Neural crest cell (in vitro differentiated cells): Measurements from ENCODE around the gene EMSY. TPM values are rescaled to one million over a fixed set of nuclear protein-coding genes. Genes with fewer than 3 reads are reported as not detected.
"Not testable (repeated sequence)": the region's sequence is repeated elsewhere in the genome, so short reads cannot be mapped to it uniquely, and the experiment has no call there.

Experiments
- DNase-seq: peaks from one replicate; pipeline ENCODE4 v3.0.0; 2021; ENCODE audit warnings: low read depth, mixed read lengths, low spot score
- H3K27ac Mint-ChIP-seq: one replicate; pipeline ENCODE4 v1.8.0; 2021; ENCODE audit warnings: mild to moderate bottlenecking, mixed read lengths; ENCODE audit not compliant: unreplicated experiment
- H3K27me3 Mint-ChIP-seq: 2 replicates; pipeline ENCODE4 v1.8.0; 2021; ENCODE audit warnings: low read depth, mild to moderate bottlenecking, mixed read lengths
- H3K36me3 Mint-ChIP-seq: 2 replicates; pipeline ENCODE4 v1.8.0; 2021; ENCODE audit warnings: low read depth, mild to moderate bottlenecking, mixed read lengths
- H3K4me1 Mint-ChIP-seq: 2 replicates; pipeline ENCODE4 v1.8.0; 2021; ENCODE audit warnings: mixed read lengths
- H3K4me3 Mint-ChIP-seq: one replicate; pipeline ENCODE4 v1.8.0; 2021; ENCODE audit warnings: mild to moderate bottlenecking, mixed read lengths
- H3K9me3 Mint-ChIP-seq: 2 replicates; pipeline ENCODE4 v1.8.0; 2021; ENCODE audit warnings: mixed read lengths
- total RNA-seq: library from RNA; stranded (reverse); gene quantifications from 2 replicates; pipeline ENCODE4 v1.2.1, GENCODE V29; 2021
- TF ChIP-seq, protein P1 (sequence below): fragments of 200-600 bp; sonication (generic); conservative IDR thresholded peaks from 2 replicates; pipeline ENCODE4 v1.5.0; 2021; ENCODE audit warnings: antibody characterized with exemption, mild to moderate bottlenecking

Gene EMSY
- total RNA-seq, 1 donor from 2014 or later, result 40.1 TPM

DNA sequence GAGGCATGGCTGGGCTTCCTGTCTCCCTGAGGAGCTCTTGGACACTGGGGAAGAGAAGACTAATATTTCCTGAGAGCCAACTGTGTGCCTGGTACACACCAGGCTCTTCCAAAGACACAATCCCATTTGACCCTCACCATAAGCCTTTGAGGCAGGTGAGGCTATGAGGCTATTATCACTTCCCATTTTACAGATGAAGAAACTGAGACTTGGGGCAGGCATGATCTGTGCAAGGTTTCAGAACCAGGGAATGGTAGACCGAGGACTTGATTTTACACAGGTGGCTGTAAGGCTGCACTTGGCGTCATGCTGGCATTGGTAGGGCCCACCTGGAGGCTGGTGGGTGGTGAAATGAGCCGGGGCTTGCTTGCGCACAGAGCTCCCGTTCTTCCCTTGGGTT lies 134.9 kb downstream of the EMSY start:
- H3K27me3 Mint-ChIP-seq, result no peaks in the 10 kb centered on the region

DNA sequence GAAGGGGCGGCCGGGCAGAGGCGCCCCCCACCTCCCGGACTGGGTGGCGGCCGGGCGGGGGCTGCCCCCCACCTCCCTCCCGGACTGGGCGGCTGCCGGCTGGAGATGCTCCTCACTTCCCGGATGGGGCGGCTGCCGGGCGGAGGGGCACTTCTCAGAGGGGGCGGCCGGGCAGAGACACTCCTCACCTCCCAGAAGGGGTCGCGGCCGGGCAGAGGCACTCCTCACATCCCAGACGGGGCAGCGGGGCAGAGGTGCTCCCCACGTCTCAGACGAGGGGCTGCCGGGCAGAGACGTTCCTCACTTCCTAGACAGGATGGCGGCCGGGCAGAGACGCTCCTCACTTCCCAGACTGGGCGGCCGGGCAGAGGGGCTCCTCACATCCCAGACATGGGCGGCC lies 137.7 kb downstream of the EMSY start:
- H3K9me3 Mint-ChIP-seq, H3K4me3 Mint-ChIP-seq: not testable (repeated sequence)
- peaks cover 14% of the 10 kb centered on the region for H3K4me1 Mint-ChIP-seq

More for the DNA sequence above, 134.9 kb downstream of the EMSY start:
- no peak overlapping the region for H3K4me3 Mint-ChIP-seq
- H3K27ac Mint-ChIP-seq, result no peak overlapping the region
- H3K9me3 Mint-ChIP-seq, result peaks cover 4% of the 10 kb centered on the region
- peaks cover 4% of the 10 kb centered on the region for H3K36me3 Mint-ChIP-seq
- no peak for DNase-seq
- peaks cover 25% of the 10 kb centered on the region for H3K4me1 Mint-ChIP-seq
- TF ChIP-seq, protein P1, sequence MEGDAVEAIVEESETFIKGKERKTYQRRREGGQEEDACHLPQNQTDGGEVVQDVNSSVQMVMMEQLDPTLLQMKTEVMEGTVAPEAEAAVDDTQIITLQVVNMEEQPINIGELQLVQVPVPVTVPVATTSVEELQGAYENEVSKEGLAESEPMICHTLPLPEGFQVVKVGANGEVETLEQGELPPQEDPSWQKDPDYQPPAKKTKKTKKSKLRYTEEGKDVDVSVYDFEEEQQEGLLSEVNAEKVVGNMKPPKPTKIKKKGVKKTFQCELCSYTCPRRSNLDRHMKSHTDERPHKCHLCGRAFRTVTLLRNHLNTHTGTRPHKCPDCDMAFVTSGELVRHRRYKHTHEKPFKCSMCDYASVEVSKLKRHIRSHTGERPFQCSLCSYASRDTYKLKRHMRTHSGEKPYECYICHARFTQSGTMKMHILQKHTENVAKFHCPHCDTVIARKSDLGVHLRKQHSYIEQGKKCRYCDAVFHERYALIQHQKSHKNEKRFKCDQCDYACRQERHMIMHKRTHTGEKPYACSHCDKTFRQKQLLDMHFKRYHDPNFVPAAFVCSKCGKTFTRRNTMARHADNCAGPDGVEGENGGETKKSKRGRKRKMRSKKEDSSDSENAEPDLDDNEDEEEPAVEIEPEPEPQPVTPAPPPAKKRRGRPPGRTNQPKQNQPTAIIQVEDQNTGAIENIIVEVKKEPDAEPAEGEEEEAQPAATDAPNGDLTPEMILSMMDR, result no peak

DNA sequence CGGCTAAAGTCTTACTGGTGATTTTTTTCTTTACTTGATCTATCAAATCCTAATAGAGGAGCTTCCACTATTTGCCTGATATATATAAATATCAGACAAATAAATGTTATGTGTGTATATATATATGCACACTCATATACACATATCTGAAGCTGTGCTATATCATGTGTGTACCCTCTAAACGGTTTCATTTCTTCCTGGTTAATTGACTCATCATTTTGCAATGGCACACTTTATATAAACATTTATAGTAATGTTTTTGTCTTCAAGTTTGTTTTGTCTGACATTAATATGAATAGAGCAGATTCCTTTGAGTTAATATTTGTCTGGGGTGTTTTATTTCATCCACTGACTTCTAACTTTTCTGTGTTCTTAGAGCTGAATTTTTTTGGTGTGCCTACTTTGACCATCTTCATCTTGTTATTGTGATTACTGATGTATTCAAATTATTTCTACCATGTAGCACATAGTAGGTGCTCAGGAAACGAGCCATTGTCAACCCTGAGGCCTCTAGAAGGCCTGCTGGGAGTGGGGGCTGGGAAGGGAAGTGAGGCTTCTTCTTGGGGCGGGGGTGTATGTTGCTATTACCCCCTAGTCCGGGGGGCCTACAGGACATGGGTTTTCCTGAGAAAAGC lies 143.1 kb downstream of the EMSY start:
- TF ChIP-seq, protein P1, result no peak
- no peaks in the 10 kb centered on the region for H3K9me3 Mint-ChIP-seq
- no peaks in the 10 kb centered on the region for H3K36me3 Mint-ChIP-seq
- no peak overlapping the region for H3K27ac Mint-ChIP-seq
- H3K27me3 Mint-ChIP-seq, result no peaks in the 10 kb centered on the region
- no peak for DNase-seq
- no peak overlapping the region for H3K4me3 Mint-ChIP-seq
- peaks cover 20% of the 10 kb centered on the region for H3K4me1 Mint-ChIP-seq

More for the DNA sequence above, 137.7 kb downstream of the EMSY start:
- H3K27ac Mint-ChIP-seq, H3K36me3 Mint-ChIP-seq, DNase-seq, H3K27me3 Mint-ChIP-seq: not testable (repeated sequence)

DNA sequence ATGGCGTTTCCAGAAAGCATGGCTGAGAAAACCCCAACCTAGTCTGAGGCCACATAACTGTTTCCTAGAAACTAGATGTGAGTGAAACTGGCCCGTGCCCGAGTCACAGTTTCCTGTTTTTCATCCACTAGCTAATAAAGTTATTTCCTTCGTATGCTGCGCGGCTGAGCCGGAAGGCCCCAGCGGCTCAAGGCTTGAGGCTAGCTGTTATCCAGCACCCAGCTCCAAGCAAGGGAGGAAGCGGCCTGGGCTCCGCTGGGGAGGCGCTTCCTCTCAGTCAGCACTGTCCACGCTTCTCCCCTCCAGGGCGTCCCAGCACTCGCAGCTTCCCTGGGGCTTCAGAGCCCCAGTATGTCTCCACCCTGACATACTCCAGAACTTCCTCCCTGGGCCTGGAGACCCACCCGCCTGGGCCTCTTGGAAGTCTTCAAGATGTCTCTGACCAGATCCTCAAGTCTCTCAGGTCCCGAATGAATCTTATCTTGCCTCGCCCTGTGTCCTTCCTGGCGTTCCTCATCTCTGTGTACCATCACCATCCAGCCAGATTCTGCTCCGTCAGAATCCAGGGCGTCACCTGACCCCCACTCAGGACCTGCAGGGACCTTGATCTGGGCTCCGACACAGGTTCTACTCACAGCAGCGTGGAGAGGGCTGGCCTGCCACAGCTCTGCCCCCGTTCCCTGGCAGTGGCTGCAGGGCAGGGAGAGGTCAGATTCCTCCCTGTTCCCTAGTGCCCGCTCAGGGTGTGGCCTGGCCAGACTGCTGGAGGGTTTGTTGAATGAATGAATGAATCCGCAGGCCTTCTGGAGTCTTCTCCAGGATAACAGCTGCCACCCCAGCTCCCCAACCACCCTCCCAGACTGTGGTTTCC lies 143.9 kb downstream of the EMSY start:
- Mint-ChIP-seq H3K36me3 (no peaks in the 10 kb centered on the region), H3K27ac (no peak overlapping the region), H3K27me3 (no peaks in the 10 kb centered on the region), H3K4me1 (peaks cover 20% of the 10 kb centered on the region), H3K4me3 (no peak overlapping the region), H3K9me3 (no peaks in the 10 kb centered on the region)
- TF ChIP-seq, protein P1, result no peak
- no peak for DNase-seq

DNA sequence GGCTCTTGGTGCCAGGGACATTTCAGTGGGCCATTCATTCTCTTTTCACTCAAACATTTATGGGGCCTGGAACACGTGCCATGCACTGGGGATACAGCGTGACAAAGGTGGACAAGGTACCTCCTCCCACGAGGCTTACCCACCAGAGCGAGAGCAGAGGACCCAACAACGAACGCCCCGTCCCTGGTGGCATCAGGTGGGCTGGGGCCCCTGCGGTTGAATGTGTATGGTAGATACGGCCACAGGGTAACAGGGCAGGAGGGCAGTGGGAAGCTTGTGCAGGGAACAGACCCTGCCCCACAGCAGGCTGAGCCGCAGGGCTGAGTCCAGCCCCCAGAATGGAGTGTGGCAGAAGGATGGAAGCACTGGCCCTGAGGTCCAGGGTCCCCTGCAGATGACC lies 144.7 kb downstream of the EMSY start:
- Mint-ChIP-seq H3K9me3 (no peaks in the 10 kb centered on the region), H3K27ac (no peak overlapping the region), H3K27me3 (no peaks in the 10 kb centered on the region), H3K4me3 (no peak overlapping the region), H3K4me1 (peaks cover 20% of the 10 kb centered on the region), H3K36me3 (no peaks in the 10 kb centered on the region)
- no peak for DNase-seq
- TF ChIP-seq, protein P1, result no peak
